Measurements from ENCODE around the gene PGA4. TPM values are rescaled to one million over a fixed set of nuclear protein-coding genes. Genes with fewer than 3 reads are reported as not detected.

The PGA4 gene
- total and polyA plus RNA-seq, 2 experiments from 2014 or later, result 0.81 TPM; not detected in 1

GRCh38 chr11:61194169-61194671 is 27.9 kb upstream of the PGA4 start:
- Mint-ChIP-seq H3K4me3 (no peak overlapping the region), H3K36me3 (ENCODE audit: low read depth) (no peaks in the 10 kb centered on the region), H3K27ac (no peak overlapping the region), H3K4me1 (peaks cover 2% of the 10 kb centered on the region; the same call in 1 of the 3 replicates), H3K27me3 (ENCODE audit: insufficient read depth, low read depth, poor library complexity) (peaks cover 9% of the 10 kb centered on the region), H3K9me3 (peaks cover 7% of the 10 kb centered on the region; the same call in 2 of the 3 replicates)
- Histone ChIP-seq H3F3A (replicated peaks; ENCODE audit: low read depth) (no peaks in the 10 kb centered on the region), H3K9me2 (ENCODE audit: insufficient read depth) (no peaks in the 10 kb centered on the region), H4K20me1 (replicated peaks; ENCODE audit: insufficient read depth) (no peaks in the 10 kb centered on the region), H2AFZ (peak overlapping the region; percentile 95; the same call in 1 of the 2 replicates), H3K27me3 (ENCODE audit: insufficient read depth) (no peaks in the 10 kb centered on the region), H3K4me2 (no peak overlapping the region), H3K27ac (ENCODE audit: low read depth) (no peak overlapping the region), H3K4me3 (no peak overlapping the region), H3K79me2 (replicated peaks; ENCODE audit: insufficient read depth) (no peaks in the 10 kb centered on the region), H3K4me1 (ENCODE audit: insufficient read depth) (no peaks in the 10 kb centered on the region), H3K36me3 (ENCODE audit: insufficient read depth) (no peaks in the 10 kb centered on the region)
- TF ChIP-seq CTCF (conservative IDR thresholded peaks at IDR 0.05; ENCODE audit: low read depth in 2 of 2) (no peak), ZNF462 (CRISPR knock-in tag; IDR thresholded peaks at IDR 0.05) (no peak), POLR2AphosphoS5 (IDR thresholded peaks at IDR 0.05; ENCODE audit: low read depth) (no peak), ZNF331 (CRISPR knock-in tag; IDR thresholded peaks at IDR 0.05; ENCODE audit: low read depth) (no peak), NANOG (IDR thresholded peaks at IDR 0.05; ENCODE audit: borderline replicate concordance) (no peak), REST (IDR thresholded peaks at IDR 0.05; ENCODE audit: unreplicated experiment) (no peak), JUNB (IDR thresholded peaks at IDR 0.05; ENCODE audit: unreplicated experiment) (no peak), EZH2 (IDR thresholded peaks at IDR 0.05; ENCODE audit: low read depth, unreplicated experiment) (no peak), STAT1 (IDR thresholded peaks at IDR 0.05; ENCODE audit: unreplicated experiment) (no peak), CREB1 (CRISPR knock-in tag; IDR thresholded peaks at IDR 0.05; ENCODE audit: low read depth) (no peak), ETS1 (IDR thresholded peaks at IDR 0.05) (no peak), ZNF114 (CRISPR knock-in tag; IDR thresholded peaks at IDR 0.05) (no peak), EZH2phosphoT487 (IDR thresholded peaks at IDR 0.05; ENCODE audit: unreplicated experiment) (no peak)
- DNase-seq (ENCODE audit: low spot score), result peak; percentile 5
- peak; percentile 68 for ATAC-seq

All from GM23338 (cell line).